Nephron progenitor cell (in vitro differentiated cells): ENCODE results near the gene CDCA4.

Experiments
- DNase-seq: peaks from one replicate; pipeline ENCODE4 v3.0.0; 2021
- H3K27ac Mint-ChIP-seq: 2 replicates; pipeline ENCODE4 v1.8.0; 2021; ENCODE audit warnings: mild to moderate bottlenecking, moderate library complexity, mixed read lengths
- H3K27me3 Mint-ChIP-seq: 2 replicates; pipeline ENCODE4 v1.8.0; 2021; ENCODE audit warnings: mild to moderate bottlenecking, low read depth, mixed read lengths; ENCODE audit not compliant: poor library complexity
- H3K36me3 Mint-ChIP-seq: 2 replicates; pipeline ENCODE4 v1.8.0; 2021; ENCODE audit warnings: low read depth, mixed read lengths
- H3K4me1 Mint-ChIP-seq: 2 replicates; pipeline ENCODE4 v1.8.0; 2021; ENCODE audit warnings: mixed read lengths
- H3K4me3 Mint-ChIP-seq: 2 replicates; pipeline ENCODE4 v1.8.0; 2021; ENCODE audit warnings: mild to moderate bottlenecking, moderate library complexity, mixed read lengths
- H3K9me3 Mint-ChIP-seq: 2 replicates; pipeline ENCODE4 v1.8.0; 2021; ENCODE audit warnings: mild to moderate bottlenecking, moderate library complexity, mixed read lengths
- CTCF ChIP-seq: fragments of 200-600 bp; sonication (generic); IDR thresholded peaks from 2 replicates; pipeline ENCODE4 v1.5.0; 2021; ENCODE audit warnings: antibody characterized with exemption

CDCA4 gene

DNA sequence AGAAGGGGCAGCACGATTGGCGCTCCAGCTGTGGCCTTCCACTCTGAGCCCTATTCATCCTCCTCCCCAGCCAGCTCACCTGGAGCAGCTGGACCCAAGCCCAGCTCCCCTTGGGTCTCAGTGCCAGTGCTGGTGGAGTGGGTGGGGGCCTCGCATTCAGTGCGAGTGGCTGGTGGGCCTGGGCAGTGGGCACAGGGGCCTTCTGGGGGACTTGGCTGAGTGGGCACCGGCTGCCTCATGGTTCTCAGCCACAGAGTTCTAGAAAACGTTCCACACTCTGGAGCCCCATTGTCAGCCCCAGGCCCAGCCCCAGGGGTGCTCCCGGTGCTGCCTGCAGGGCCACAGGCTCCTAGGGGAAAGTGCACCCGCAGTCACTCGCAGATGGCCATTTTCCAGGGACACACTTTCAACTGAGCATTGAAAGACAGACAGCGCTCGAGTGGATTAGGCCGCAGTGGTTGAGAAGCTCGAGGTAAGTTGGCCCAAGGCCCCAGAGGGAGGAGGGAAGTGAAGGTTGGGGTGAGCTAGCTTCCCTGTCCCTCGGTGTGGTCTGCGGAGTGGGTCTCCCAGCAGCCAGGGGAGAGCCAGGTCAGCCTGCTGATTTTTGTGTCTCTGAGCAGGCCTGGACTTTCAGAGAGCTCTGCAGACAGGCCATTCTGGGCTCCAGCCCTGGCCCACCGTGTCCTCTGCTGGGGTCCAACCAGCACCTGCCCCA lies 31.5 kb downstream of the CDCA4 start:
- no peak for TF ChIP-seq CTCF
- Mint-ChIP-seq H3K9me3 (no peaks in the 10 kb centered on the region), H3K27ac (no peak overlapping the region), H3K27me3 (peaks cover 4% of the 10 kb centered on the region), H3K4me3 (no peak overlapping the region), H3K36me3 (peaks cover 26% of the 10 kb centered on the region), H3K4me1 (peaks cover 13% of the 10 kb centered on the region)
- DNase-seq, result no peak

DNA sequence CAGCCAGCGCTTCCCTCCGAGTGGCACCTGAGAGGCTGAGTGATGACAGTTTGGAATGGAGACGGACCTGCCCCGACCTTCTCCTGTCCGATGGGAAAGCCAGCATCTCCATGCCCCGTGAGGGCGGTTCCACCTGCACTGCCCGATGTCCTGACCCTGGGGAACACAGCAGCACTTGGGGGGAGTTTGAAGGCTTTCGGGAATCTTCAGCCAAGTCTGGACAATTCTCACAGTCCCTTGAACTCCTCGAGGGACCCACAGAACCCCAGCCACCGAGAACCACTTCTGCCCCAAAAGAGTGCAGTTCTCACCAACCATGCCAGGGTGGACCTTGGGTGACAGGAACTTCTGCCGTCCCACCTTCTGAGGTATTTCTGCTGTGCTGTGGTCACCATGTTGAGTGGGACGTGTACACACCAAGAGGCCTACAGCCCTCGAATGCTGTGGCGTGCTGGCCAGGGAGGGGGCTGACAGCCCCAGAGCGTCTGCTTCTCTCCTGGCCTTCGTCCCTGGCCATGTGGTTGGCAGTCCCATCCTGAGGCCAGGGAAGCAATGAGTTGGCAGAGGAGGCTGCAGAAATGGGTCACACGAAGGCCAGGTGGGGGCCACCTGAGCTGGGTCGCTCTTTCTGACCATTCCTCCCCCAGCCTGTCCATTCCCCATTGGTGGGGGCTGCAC lies 34.3 kb downstream of the CDCA4 start:
- peaks cover 1% of the 10 kb centered on the region for H3K36me3 Mint-ChIP-seq
- peak overlapping the region; percentile 78 for H3K4me3 Mint-ChIP-seq
- DNase-seq, result no peak
- H3K27ac Mint-ChIP-seq, result no peak overlapping the region
- no peak for TF ChIP-seq CTCF
- no peaks in the 10 kb centered on the region for H3K9me3 Mint-ChIP-seq
- H3K4me1 Mint-ChIP-seq, result peaks cover 24% of the 10 kb centered on the region
- peaks cover 6% of the 10 kb centered on the region for H3K27me3 Mint-ChIP-seq

- Mint-ChIP-seq H3K4me1 (peaks cover 24% of the 10 kb centered on the region), H3K4me3 (peak within 1 kb of the TSS; percentile 78), H3K27ac (no peak within 1 kb of the TSS), H3K9me3 (no peaks in the 10 kb centered on the region), H3K27me3 (peaks cover 12% of the 10 kb centered on the region), H3K36me3 (no peaks in the 10 kb centered on the region)
- DNase-seq, result peak; percentile 87
- no peak for TF ChIP-seq CTCF
These were observed 35.0 kb downstream of the CDCA4 start, which contains the start of gene CLBA1 for GRCh38 chr14:104985675-104986486. CLBA1 (plus strand) TSS chr14:104985788; CDS start chr14:104986432, 644 bp downstream.

- no peak for DNase-seq
- H3K4me1 Mint-ChIP-seq, result peaks cover 29% of the 10 kb centered on the region
- H3K4me3 Mint-ChIP-seq, result peak overlapping the region; percentile 78
These were observed 36.6 kb downstream of the CDCA4 start for GRCh38 chr14:104984056-104984894.

More at GRCh38 chr14:104984056-104984894, 36.6 kb downstream of the CDCA4 start:
- H3K27me3 Mint-ChIP-seq, result peaks cover 28% of the 10 kb centered on the region
- no peak overlapping the region for H3K27ac Mint-ChIP-seq
- no peak for TF ChIP-seq CTCF
- no peaks in the 10 kb centered on the region for H3K36me3 Mint-ChIP-seq
- H3K9me3 Mint-ChIP-seq, result no peaks in the 10 kb centered on the region
